Activated naive CD4-positive, alpha-beta T cell treated with anti-CD3 and anti-CD28 coated beads, Interleukin-2, amount 10 ng/mL, durations not matched to agents 7 days and 5 days (primary cell): ENCODE data around the gene CSNK1A1.
"Not testable (repeated sequence)": the region's sequence is repeated elsewhere in the genome, so short reads cannot be mapped to it uniquely, and the experiment has no call there.

ENCODE experiments used
- CTCF ChIA-PET: fragments of 350-600 bp; sonication (Branson Sonifier 250); formaldehyde crosslinking; loops from one replicate; lab custom pipeline; 2021; ENCODE audit warnings: antibody characterized with exemption; lab: Charles Lee
- DNase-seq: peaks from one replicate; pipeline ENCODE4 v3.0.0-alpha.2; 2020
- H3K27ac Mint-ChIP-seq: one replicate; pipeline ENCODE4 v1.8.0; 2021; ENCODE audit warnings: mild to moderate bottlenecking, moderate library complexity, mixed read lengths
- H3K27me3 Mint-ChIP-seq: one replicate; pipeline ENCODE4 v1.8.0; 2021; ENCODE audit warnings: mild to moderate bottlenecking, mixed read lengths
- H3K36me3 Mint-ChIP-seq: one replicate; pipeline ENCODE4 v1.8.0; 2021; ENCODE audit warnings: mixed read lengths
- H3K4me1 Mint-ChIP-seq: one replicate; pipeline ENCODE4 v1.8.0; 2021; ENCODE audit warnings: mixed read lengths
- H3K4me3 Mint-ChIP-seq: one replicate; pipeline ENCODE4 v1.8.0; 2021; ENCODE audit warnings: mild to moderate bottlenecking, moderate library complexity, mixed read lengths
- H3K9me3 Mint-ChIP-seq: one replicate; pipeline ENCODE4 v1.8.0; 2021; ENCODE audit warnings: mixed read lengths

The CSNK1A1 gene

DNA sequence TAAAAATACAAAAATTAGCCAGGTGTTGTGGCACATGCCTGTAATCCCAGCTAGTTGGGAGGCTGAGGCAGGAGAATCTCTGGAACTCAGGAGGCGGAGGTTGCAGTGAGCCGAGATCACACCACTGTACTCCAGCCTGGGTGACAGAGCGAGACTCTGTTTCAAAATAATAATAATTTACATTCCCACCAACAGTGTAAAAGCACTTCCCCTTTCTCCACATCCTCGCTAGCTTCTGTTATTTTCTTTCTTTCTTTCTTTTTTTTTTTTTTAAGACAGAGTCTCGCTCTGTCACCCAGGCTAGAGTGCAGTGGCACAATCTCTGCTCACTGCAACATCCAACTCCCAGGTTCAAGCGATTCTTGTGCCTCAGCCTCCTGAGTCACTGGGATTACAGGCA, 89.3 kb downstream of the CSNK1A1 start:
- peaks cover 28% of the 10 kb centered on the region for H3K27me3 Mint-ChIP-seq
- not testable (repeated sequence) for H3K9me3 Mint-ChIP-seq, H3K36me3 Mint-ChIP-seq, H3K4me3 Mint-ChIP-seq, DNase-seq, H3K27ac Mint-ChIP-seq, H3K4me1 Mint-ChIP-seq
- CTCF ChIA-PET, result interaction anchor here (1.0 kb wide), 1 partner anchor 18 kb away, joined by 3 read pairs; no protein-coding TSS in a partner anchor

DNA sequence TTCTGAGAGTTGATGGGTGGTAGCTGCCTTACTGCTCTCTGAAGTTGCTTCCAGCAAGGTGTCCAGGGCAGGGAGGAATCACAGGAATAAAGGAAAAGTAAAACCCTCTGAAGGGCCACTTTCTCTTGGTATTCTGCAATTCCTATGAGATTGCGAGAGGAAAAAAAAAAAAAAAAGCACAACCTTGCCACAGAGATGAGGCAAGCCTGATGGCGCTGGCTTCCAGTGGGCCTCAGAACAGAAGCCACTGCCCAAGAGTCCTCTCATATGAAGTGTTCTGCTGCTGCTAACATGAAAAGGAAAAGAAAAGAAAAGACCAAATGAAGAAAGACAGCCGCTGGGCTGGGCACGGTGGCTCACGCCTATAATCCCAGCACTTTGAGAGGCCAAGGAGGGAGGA, 91.3 kb downstream of the CSNK1A1 start:
- Mint-ChIP-seq H3K9me3 (no peaks in the 10 kb centered on the region), H3K4me3 (no peak overlapping the region), H3K27ac (no peak overlapping the region), H3K27me3 (peaks cover 28% of the 10 kb centered on the region), H3K36me3 (no peaks in the 10 kb centered on the region), H3K4me1 (no peaks in the 10 kb centered on the region)
- no peak for DNase-seq
- CTCF ChIA-PET, result no interaction called here

DNA sequence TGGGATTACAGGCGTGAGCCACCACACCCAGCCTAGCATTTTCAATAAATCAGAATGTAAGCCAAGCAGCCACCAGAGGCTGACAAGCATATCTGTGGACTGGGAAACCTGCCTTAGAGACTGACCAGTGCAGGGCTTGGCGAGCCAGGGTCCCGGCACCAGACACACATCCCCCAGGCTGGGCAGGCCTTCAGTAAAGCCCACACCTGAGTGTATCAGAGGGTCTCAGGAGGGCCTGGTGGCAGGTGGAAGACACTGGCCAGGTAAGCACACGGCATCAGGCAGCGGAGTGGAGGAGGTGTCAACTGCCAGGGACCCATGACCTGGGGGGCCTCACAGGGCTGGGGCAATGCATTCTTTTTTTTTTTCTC, 93.9 kb downstream of the CSNK1A1 start:
- CTCF ChIA-PET, result no interaction called here
- no peak for DNase-seq
- H3K27me3 Mint-ChIP-seq, result peaks cover 24% of the 10 kb centered on the region
- H3K4me3 Mint-ChIP-seq, result no peak overlapping the region
- H3K4me1 Mint-ChIP-seq, result no peaks in the 10 kb centered on the region
- H3K9me3 Mint-ChIP-seq, result no peaks in the 10 kb centered on the region
- no peaks in the 10 kb centered on the region for H3K36me3 Mint-ChIP-seq
- H3K27ac Mint-ChIP-seq, result no peak overlapping the region

DNA sequence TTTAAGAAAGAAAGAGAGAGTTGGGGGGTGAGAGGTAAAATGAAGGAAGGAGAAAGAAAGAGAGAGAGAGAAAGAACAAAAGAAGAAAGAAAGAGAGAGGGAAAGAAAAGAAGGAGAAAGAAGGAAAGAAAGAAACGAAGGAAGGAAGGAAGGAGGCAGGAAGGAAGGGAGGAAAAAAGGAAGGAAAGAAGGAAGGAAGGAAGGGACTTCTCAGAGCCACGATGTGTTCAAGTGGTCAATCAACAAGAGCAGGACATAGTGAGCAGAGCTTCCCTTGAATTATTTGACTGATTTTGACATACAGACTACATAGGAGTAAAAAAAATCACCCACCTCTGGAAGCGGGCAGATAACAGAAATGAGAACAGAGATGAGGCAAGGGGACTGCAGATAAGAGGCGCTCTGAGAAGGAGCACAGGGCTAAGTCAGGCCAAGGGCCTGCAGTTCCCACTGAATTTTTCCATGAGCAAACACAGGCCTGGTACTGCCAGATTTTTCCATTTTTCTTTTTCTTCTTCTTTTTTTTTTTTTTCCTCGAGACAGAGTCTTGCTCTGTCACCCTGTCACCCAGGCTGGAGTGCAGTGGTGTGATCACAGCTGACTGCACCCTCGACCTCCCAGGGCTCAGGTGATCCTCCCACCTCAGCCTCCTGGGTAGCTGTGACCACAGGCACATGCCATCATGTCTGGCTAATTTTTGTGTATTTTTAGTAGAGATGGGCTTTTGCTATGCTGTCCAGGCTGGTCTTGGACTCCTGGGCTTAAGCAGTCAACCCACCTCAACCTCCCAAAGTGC, 94.4 kb downstream of the CSNK1A1 start:
- Mint-ChIP-seq H3K4me1 (no peaks in the 10 kb centered on the region), H3K4me3 (no peak overlapping the region), H3K27ac (no peak overlapping the region), H3K9me3 (no peaks in the 10 kb centered on the region), H3K27me3 (peaks cover 24% of the 10 kb centered on the region), H3K36me3 (no peaks in the 10 kb centered on the region)
- CTCF ChIA-PET, result interaction anchor here (2.7 kb wide), 1 partner anchor 15 kb away, joined by 12 read pairs; no protein-coding TSS in a partner anchor
- no peak for DNase-seq

DNA sequence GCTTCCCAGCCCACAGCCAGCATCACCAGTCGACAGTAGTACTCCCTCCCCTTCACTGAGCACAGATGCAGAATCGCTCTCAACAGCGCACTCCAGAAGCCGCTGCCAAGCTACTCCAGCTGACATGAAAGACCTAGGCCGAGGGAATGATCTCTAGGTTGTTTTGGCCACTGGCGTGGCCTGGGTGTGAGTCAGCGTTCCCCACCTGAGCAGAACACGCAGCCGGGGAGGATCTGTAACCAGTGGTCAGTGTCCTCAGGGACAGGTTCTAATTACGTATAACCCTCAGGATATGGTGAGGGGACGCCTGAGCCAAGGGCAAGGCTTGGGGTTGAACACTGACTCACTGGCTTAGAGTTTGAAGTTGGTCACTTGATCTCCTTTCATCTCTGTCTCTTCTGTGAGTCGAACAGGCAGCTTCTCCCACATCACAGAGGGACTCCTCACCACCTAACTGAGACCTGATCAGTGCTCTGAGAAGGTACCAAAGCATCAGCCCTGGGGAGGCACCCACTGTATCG, 95.3 kb downstream of the CSNK1A1 start:
- DNase-seq, result no peak
- H3K27ac Mint-ChIP-seq, result no peak overlapping the region
- peaks cover 24% of the 10 kb centered on the region for H3K27me3 Mint-ChIP-seq
- H3K4me1 Mint-ChIP-seq, result no peaks in the 10 kb centered on the region
- no peaks in the 10 kb centered on the region for H3K9me3 Mint-ChIP-seq
- no peak overlapping the region for H3K4me3 Mint-ChIP-seq
- no peaks in the 10 kb centered on the region for H3K36me3 Mint-ChIP-seq
- CTCF ChIA-PET, result interaction anchor here (1.2 to 3.4 kb wide), 3 partner anchors 13 to 21 kb away, joined by 4 to 13 read pairs (median 12); no protein-coding TSS in a partner anchor

DNA sequence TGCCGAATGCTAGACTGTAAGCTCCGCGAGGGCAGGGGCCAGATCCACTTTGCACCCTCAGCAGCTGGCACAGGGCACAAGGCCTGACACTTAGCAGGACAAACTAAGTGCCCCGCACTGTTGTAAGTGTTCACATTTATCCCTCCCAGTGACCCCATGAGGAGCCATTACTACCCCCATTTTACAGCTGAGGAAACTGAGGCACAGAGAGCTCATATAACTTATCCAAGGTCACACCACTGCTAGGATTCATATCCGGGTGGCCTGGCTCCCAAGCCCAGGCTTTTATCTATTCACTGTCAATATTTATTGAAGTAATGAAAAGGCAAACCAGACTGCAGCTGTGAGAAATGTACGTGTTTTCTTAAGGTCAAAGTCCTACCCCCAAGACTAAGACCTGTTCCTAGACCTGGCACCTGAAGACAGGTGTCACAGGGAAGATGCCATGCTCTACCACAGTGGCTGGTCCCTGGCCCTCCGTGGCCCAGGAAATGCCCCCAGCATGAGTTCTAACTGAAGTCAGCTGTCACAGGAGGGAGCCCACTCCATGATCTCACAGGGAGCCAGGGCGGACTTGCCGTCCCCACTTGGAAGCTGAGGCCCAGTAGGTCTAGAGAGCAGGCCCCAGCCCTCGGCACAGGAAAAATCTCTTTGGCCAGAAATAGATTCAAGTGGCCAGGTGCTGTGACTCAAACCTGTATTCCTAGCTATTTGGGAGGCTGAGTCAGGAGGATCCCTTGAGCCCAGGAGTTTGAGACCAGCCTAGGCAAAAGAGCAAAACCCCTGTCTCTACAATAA, 97.4 kb downstream of the CSNK1A1 start:
- Mint-ChIP-seq H3K4me1 (no peaks in the 10 kb centered on the region), H3K36me3 (no peaks in the 10 kb centered on the region), H3K9me3 (no peaks in the 10 kb centered on the region), H3K27me3 (peaks cover 18% of the 10 kb centered on the region), H3K27ac (no peak overlapping the region), H3K4me3 (no peak overlapping the region)
- no peak for DNase-seq
- CTCF ChIA-PET, result interaction anchor here (0.5 to 3.4 kb wide), 4 partner anchors 10 to 213 kb away, joined by 3 to 13 read pairs (median 8); no protein-coding TSS in a partner anchor

DNA sequence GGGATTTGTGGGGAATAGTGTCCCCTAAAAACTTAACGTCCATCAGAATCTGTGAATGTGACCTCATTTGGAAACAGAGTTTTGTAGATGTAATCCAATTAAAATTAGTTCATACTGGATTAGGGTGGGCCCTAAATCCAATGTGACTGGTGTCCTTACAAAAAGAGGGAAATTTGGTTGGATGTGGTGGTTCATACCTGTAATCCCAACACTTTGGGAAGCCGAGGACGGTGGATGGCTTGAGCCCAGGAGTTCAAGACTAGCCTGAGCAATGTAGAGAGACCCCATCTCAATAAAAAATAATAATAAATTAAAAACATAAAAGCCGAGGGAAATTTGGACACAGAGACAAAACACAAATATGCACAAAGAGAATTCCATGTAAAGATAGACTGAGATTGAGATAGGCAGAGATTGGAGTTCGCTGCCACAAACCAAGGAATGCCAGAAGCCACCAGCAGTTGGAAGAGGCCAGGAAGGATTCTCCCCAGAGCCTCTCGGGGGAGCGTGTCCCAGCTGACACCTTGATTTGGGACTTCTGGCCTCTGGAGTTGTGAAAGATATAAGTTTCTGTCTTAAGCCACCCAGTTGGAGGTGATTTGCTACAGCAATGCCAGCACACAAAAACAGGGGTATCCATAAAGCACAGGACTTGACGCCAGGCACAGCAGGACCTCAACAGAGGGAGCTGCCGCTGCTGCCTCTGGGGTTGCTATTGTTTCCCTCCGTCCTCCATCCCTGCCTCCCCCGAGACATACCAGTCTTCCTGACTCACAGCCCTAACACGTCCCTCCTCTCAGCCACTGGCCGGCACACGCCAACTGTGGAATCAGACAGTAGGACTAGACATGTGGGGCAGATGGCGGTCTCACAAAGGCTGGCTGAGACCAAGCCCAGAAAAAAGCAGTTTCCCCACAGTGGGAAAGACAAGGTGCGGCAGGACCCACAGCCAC, 98.3 kb downstream of the CSNK1A1 start:
- DNase-seq, result no peak
- Mint-ChIP-seq H3K27me3 (peaks cover 19% of the 10 kb centered on the region), H3K4me3 (no peak overlapping the region), H3K36me3 (no peaks in the 10 kb centered on the region), H3K27ac (no peak overlapping the region), H3K4me1 (no peaks in the 10 kb centered on the region), H3K9me3 (no peaks in the 10 kb centered on the region)
- CTCF ChIA-PET, result interaction anchor here (1.2 to 3.4 kb wide), 3 partner anchors 9 to 18 kb away, joined by 5 to 13 read pairs (median 10); no protein-coding TSS in a partner anchor

DNA sequence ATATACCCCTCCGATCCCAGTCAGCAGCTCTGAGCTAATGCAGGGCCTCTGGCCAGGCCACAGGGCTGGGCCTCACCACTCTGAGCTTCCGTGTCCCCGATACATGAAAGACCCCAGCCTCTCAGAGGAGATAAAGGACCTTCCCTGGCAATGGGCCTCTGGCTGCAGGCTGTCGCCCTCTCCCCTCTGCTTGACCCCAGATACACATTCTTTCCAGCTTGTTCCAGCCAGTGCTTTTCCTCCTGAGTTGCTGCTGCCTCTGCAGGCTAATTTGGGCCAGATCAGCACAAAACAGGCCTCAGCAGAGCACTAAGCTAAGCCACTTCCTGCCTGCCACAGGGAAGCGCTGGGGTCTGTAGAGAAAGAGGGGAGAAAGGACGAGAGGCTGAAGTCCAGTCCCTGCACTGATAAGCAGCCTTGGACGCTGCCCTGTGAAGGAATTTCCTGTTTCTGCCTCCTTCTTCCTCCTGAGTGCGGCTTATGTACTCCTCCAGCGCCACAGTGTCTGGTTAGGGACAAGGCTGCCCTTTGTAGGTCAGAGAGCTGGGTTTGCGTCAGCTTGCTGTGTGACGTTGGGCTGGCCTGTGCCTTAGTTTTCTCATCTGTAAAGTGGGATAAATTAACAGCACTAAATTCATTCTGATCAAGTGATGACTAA, 99.1 kb downstream of the CSNK1A1 start:
- CTCF ChIA-PET, result interaction anchor here (0.7 to 2.8 kb wide), 2 partner anchors 10 to 167 kb away, joined by 3 to 10 read pairs; no protein-coding TSS in a partner anchor
- no peak overlapping the region for H3K27ac Mint-ChIP-seq
- DNase-seq, result no peak
- no peaks in the 10 kb centered on the region for H3K36me3 Mint-ChIP-seq
- H3K9me3 Mint-ChIP-seq, result no peaks in the 10 kb centered on the region
- no peaks in the 10 kb centered on the region for H3K4me1 Mint-ChIP-seq
- H3K27me3 Mint-ChIP-seq, result peaks cover 19% of the 10 kb centered on the region
- no peak overlapping the region for H3K4me3 Mint-ChIP-seq

DNA sequence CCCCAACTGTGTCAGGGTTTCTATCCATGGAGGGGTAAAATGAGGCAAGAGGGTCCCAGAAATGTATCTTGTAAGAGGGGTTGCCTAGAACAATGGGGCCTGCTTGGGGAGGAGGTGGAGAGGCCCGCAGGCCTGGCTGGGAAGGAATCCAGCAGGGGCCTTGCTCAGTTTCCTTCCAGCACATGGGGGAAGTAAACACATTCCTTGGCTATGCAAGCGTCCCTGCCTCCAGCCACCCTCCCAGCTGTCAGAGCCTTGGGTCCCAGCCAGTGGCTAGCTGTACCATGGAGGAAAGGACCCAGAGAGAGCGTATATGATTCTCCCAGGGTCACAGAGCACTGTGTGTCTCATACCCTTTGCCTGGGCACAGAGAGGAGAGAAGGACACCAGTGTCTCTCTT, 101.0 kb downstream of the CSNK1A1 start:
- no peak for DNase-seq
- Mint-ChIP-seq H3K4me3 (no peak overlapping the region), H3K27me3 (peaks cover 8% of the 10 kb centered on the region)

DNA sequence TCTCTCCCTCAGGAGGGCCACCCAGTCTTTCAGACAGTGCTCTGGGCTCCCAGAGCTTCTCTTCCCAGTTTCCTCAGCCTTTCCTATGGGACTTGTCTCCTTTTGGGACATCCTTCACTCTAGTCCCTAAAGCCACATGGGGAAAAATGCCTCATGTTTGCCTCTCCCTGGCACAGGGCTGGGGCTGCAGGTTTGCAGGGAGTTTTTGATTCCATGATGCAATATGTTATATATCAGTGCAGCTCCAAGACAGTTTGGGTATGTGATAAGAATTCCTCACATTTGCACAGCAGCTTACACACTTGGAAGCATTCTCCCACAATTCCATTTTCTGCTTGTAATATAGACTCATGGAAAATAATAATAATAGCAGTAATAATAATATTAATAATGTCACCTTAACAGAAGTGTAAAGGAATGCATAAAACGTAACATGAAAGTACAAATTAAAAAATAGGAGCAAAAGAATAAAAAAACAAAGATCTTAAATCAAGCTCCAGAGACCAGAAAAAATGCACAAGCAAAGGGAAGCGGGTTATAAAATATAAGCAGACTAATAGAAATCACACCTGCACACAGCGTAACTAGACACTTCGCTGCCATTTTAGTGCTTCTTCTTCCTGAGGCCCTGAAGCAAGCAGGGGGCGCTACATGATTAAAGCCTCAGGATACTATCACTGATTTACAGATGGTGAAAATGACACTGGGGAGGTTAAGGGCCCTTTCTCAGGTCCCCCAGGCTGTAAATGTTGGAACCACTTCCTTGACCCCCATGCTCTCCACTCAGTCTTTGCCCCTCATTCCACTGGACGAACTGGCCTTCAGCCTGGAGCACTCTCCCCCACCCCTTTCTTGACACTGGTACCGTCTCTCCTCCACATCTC, 102.2 kb downstream of the CSNK1A1 start:
- no peak overlapping the region for H3K27ac Mint-ChIP-seq
- no peak for DNase-seq
- H3K9me3 Mint-ChIP-seq, result no peaks in the 10 kb centered on the region
- H3K4me3 Mint-ChIP-seq, result no peak overlapping the region
- no peaks in the 10 kb centered on the region for H3K36me3 Mint-ChIP-seq
- CTCF ChIA-PET, result interaction anchor here (0.9 to 5.5 kb wide), 4 partner anchors 10 to 116 kb away, joined by 3 to 56 read pairs (median 8); partner anchors contain the start of gene CSNK1A1
- no peaks in the 10 kb centered on the region for H3K4me1 Mint-ChIP-seq
- H3K27me3 Mint-ChIP-seq, result peaks cover 11% of the 10 kb centered on the region

More for the DNA sequence above, 101.0 kb downstream of the CSNK1A1 start:
- H3K4me1 Mint-ChIP-seq, result no peaks in the 10 kb centered on the region
- H3K36me3 Mint-ChIP-seq, result no peaks in the 10 kb centered on the region
- H3K27ac Mint-ChIP-seq, result no peak overlapping the region
- H3K9me3 Mint-ChIP-seq, result no peaks in the 10 kb centered on the region
- CTCF ChIA-PET, result interaction anchor here (1.3 kb wide), 1 partner anchor 11 kb away, joined by 3 read pairs; no protein-coding TSS in a partner anchor

DNA sequence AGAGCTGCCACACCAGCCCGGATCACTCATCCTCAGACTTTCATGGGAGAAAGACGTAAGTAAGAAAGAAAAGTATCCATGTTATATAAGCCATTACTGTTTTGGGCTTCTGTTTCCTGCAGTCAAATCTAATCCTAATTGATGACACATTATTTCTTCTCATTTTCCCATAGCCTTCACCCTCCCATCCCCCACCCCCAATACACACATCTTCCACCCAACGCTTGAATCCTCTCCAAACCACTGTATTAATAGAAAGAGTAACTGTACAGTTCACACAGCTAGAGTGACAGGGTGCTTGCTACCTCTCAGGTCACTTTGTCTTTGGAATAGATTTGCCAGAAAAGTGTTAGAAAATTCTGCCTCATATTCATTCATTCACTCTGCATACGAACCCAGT, 102.8 kb downstream of the CSNK1A1 start:
- H3K4me1 Mint-ChIP-seq, result no peaks in the 10 kb centered on the region
- CTCF ChIA-PET, result interaction anchor here (0.9 to 5.5 kb wide), 4 partner anchors 9 to 116 kb away, joined by 3 to 56 read pairs (median 8); partner anchors contain the start of gene CSNK1A1
- no peaks in the 10 kb centered on the region for H3K9me3 Mint-ChIP-seq
- H3K27me3 Mint-ChIP-seq, result peaks cover 14% of the 10 kb centered on the region
- H3K36me3 Mint-ChIP-seq, result no peaks in the 10 kb centered on the region
- DNase-seq, result no peak
- no peak overlapping the region for H3K4me3 Mint-ChIP-seq
- H3K27ac Mint-ChIP-seq, result no peak overlapping the region
